PC-3 (cell line): ENCODE results near the gene SRCAP. TPM values are rescaled to one million over a fixed set of nuclear protein-coding genes. Genes with fewer than 3 reads are reported as not detected.

Source experiments
- ATAC-seq: fragments of 200-7000 bp; cut with Tn5 transposase; 2 replicates; pipeline ENCODE4 v1.9.1; 2020; ENCODE audit warnings: mild to moderate bottlenecking, moderate library complexity
- BruUV-seq: library from RNA; stranded (reverse); fragments of 400-500 nt; replicated peaks from 2 replicates; lab custom pipeline; 2021; lab: Mats Ljungman, UMichigan
- CTCF ChIA-PET: fragments of 300-600 bp; sonication (Branson Sonifier 250); formaldehyde crosslinking; loops from one replicate; lab custom pipeline; 2022; ENCODE audit warnings: antibody characterized with exemption; lab: Charles Lee
- POLR2A ChIA-PET: fragments of 300-600 bp; sonication (Branson Sonifier 250); formaldehyde crosslinking; loops from one replicate; lab custom pipeline; 2022; ENCODE audit warnings: antibody characterized with exemption; ENCODE audit not compliant: unreplicated experiment; lab: Charles Lee
- DNase-seq: peaks from one replicate; pipeline ENCODE4 v3.0.0-alpha.2; 2015
- H2AFZ ChIP-seq: fragments of 300-600 bp; sonication (generic); 2 replicates; pipeline ENCODE4 v1.6.0; 2016; ENCODE audit warnings: antibody characterized with exemption, low read length
- H3F3A ChIP-seq: fragments of 300-600 bp; sonication (generic); one replicate; pipeline ENCODE4 v1.6.0; 2017; ENCODE audit warnings: antibody characterized with exemption, low read length, control low read depth, mild to moderate bottlenecking; ENCODE audit not compliant: unreplicated experiment
- H3K27ac ChIP-seq: fragments of 300-600 bp; sonication (generic); 2 replicates; pipeline ENCODE4 v1.5.1; 2016; ENCODE audit warnings: mild to moderate bottlenecking, low read length
- H3K27me3 ChIP-seq: fragments of 300-600 bp; sonication (generic); 2 replicates; pipeline ENCODE4 v1.6.1; 2016; ENCODE audit warnings: low read length, mixed read lengths
- H3K36me3 ChIP-seq: fragments of 300-600 bp; sonication (generic); 2 replicates; pipeline ENCODE4 v1.6.1; 2016; ENCODE audit warnings: low read depth, mixed run types, low read length, mixed read lengths
- H3K4me1 ChIP-seq: fragments of 300-600 bp; sonication (generic); 2 replicates; pipeline ENCODE4 v1.5.1; 2016; ENCODE audit warnings: low read length; ENCODE audit not compliant: insufficient read depth
- H3K4me2 ChIP-seq: fragments of 300-600 bp; sonication (generic); 2 replicates; pipeline ENCODE4 v1.6.0; 2016; ENCODE audit warnings: low read length
- H3K4me3 ChIP-seq: fragments of 300-600 bp; sonication (generic); 2 replicates; pipeline ENCODE4 v1.5.1; 2016; ENCODE audit warnings: mild to moderate bottlenecking, low read length, mixed read lengths
- H3K79me2 ChIP-seq: fragments of 300-600 bp; sonication (generic); 2 replicates; pipeline ENCODE4 v1.6.1; 2017; ENCODE audit warnings: low read length, mixed read lengths
- H3K9ac ChIP-seq: fragments of 300-600 bp; sonication (generic); 2 replicates; pipeline ENCODE4 v1.6.0; 2016; ENCODE audit warnings: mild to moderate bottlenecking, low read length
- H3K9me2 ChIP-seq: fragments of 300-600 bp; sonication (generic); replicated peaks from 2 replicates; pipeline ENCODE4 v1.6.1; 2016; ENCODE audit warnings: mixed run types, low read length, mixed read lengths
- H3K9me3 ChIP-seq: fragments of 300-600 bp; sonication (generic); 2 replicates; pipeline ENCODE4 v1.6.1; 2016; ENCODE audit warnings: low read length, mixed read lengths
- H4K20me1 ChIP-seq: fragments of 300-600 bp; sonication (generic); 2 replicates; pipeline ENCODE4 v1.6.1; 2016; ENCODE audit warnings: low read length, mixed read lengths
- EZH2 ChIP-seq: fragments of 300-600 bp; sonication (generic); IDR thresholded peaks from one replicate; pipeline ENCODE4 v1.6.1; 2017; ENCODE audit warnings: antibody characterized with exemption, mild to moderate bottlenecking, low read length; ENCODE audit not compliant: unreplicated experiment
- EZH2phosphoT487 ChIP-seq: fragments of 300-600 bp; sonication (generic); IDR thresholded peaks from 2 replicates; pipeline ENCODE4 v1.6.1; 2018; ENCODE audit warnings: mild to moderate bottlenecking, antibody characterized with exemption, low read length, borderline replicate concordance
- intact Hi-C: fragments of 100-400 bp; cut with micrococcal nuclease; formaldehyde crosslinking; loops from 2 replicates; pipeline ENCODE4 v1.9.0; 2023
- total RNA-seq: library from RNA; depleted of rRNA; stranded (reverse); fragments of >200 nt; gene quantifications from 2 replicates; pipeline ENCODE4 v1.2.3, GENCODE V29; 2014
- TF ChIP-seq, protein P1 (sequence below): fragments of 300-600 bp; sonication (generic); conservative IDR thresholded peaks from 2 replicates; pipeline ENCODE4 v1.5.1; 2017; ENCODE audit warnings: antibody characterized with exemption, low read depth, mild to moderate bottlenecking, low read length

SRCAP gene
- total RNA-seq, 1 experiment from 2014 or later: 19.0 TPM

DNA sequence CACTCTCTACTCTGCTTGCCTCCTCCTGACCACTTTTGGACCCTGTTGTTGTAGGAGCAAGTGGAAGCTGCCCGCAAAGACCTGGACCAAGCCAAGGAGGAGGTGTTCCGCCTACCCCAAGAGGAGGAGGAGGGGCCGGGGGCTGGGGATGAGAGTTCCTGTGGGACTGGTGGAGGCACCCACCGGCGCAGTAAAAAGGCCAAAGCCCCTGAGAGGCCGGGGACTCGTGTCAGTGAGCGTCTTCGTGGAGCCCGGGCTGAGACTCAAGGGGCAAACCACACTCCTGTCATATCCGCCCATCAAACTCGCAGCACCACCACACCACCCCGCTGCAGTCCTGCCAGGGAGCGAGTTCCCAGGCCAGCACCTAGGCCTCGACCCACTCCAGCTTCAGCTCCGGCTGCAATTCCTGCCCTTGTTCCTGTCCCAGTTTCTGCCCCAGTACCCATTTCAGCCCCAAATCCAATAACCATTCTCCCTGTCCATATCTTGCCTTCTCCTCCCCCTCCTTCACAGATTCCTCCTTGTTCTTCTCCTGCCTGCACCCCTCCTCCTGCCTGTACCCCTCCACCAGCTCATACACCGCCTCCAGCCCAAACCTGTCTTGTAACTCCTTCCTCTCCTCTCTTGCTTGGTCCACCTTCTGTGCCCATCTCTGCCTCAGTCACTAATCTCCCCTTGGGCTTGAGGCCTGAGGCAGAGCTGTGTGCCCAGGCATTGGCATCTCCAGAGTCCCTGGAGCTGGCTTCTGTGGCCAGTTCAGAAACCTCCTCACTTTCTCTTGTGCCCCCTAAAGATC is 38.2 kb downstream of the SRCAP start:
- H3F3A ChIP-seq: peaks cover 7% of the 10 kb centered on the region
- no peak overlapping the region for H3K27ac ChIP-seq
- no peak overlapping the region for H3K9ac ChIP-seq
- no TSS peak for BruUV-seq
- ATAC-seq: no peak
- no peak overlapping the region for H3K4me3 ChIP-seq
- DNase-seq: no peak
- H3K4me2 ChIP-seq: no peak overlapping the region
- no peaks in the 10 kb centered on the region for H3K27me3 ChIP-seq
- H4K20me1 ChIP-seq: no peaks in the 10 kb centered on the region
- peaks cover 9% of the 10 kb centered on the region for H3K79me2 ChIP-seq
- H3K9me2 ChIP-seq: no peaks in the 10 kb centered on the region
- peaks cover 27% of the 10 kb centered on the region for H3K36me3 ChIP-seq
- no peaks in the 10 kb centered on the region for H3K9me3 ChIP-seq
- H2AFZ ChIP-seq: no peak overlapping the region
- ChIA-PET POLR2A (no interaction called here), CTCF (no interaction called here)
- TF ChIP-seq, protein P1, sequence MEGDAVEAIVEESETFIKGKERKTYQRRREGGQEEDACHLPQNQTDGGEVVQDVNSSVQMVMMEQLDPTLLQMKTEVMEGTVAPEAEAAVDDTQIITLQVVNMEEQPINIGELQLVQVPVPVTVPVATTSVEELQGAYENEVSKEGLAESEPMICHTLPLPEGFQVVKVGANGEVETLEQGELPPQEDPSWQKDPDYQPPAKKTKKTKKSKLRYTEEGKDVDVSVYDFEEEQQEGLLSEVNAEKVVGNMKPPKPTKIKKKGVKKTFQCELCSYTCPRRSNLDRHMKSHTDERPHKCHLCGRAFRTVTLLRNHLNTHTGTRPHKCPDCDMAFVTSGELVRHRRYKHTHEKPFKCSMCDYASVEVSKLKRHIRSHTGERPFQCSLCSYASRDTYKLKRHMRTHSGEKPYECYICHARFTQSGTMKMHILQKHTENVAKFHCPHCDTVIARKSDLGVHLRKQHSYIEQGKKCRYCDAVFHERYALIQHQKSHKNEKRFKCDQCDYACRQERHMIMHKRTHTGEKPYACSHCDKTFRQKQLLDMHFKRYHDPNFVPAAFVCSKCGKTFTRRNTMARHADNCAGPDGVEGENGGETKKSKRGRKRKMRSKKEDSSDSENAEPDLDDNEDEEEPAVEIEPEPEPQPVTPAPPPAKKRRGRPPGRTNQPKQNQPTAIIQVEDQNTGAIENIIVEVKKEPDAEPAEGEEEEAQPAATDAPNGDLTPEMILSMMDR: no peak
- no peak for TF ChIP-seq EZH2phosphoT487
- no peak for TF ChIP-seq EZH2
- peaks cover 33% of the 10 kb centered on the region for H3K4me1 ChIP-seq
- intact Hi-C loops: no loop called here

DNA sequence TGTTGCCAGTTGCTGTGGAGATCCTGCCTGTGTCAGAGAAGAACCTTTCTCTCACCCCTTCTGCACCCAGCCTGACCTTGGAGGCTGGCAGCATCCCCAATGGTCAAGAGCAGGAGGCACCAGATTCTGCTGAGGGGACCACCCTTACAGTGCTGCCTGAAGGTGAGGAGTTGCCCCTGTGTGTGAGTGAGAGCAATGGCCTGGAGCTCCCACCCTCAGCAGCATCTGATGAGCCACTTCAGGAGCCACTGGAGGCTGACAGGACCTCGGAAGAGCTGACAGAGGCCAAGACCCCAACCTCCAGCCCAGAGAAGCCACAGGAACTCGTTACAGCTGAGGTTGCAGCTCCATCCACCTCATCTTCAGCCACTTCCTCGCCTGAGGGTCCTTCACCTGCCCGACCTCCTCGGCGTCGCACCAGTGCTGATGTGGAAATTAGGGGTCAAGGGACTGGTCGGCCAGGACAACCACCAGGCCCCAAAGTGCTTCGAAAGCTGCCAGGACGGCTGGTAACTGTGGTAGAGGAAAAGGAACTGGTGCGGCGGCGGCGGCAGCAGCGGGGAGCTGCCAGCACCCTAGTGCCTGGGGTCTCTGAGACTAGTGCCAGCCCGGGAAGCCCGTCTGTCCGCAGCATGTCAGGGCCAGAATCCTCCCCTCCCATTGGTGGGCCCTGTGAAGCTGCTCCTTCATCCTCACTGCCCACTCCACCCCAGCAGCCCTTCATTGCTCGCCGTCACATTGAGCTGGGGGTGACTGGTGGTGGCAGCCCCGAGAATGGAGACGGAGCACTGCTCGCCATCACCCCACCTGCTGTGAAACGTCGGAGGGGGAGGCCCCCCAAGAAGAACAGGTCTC is 39.0 kb downstream of the SRCAP start:
- H3F3A ChIP-seq: peaks cover 7% of the 10 kb centered on the region
- no peak overlapping the region for H3K9ac ChIP-seq
- CTCF ChIA-PET: no interaction called here
- intact Hi-C loops: no loop called here
- H3K4me3 ChIP-seq: no peak overlapping the region
- no peaks in the 10 kb centered on the region for H3K9me3 ChIP-seq
- H3K4me2 ChIP-seq: no peak overlapping the region
- DNase-seq (no peak), ATAC-seq (no peak)
- peaks cover 36% of the 10 kb centered on the region for H3K4me1 ChIP-seq
- H3K27me3 ChIP-seq: no peaks in the 10 kb centered on the region
- POLR2A ChIA-PET: no interaction called here
- no peak overlapping the region for H2AFZ ChIP-seq
- no TSS peak for BruUV-seq
- peaks cover 27% of the 10 kb centered on the region for H3K36me3 ChIP-seq
- TF ChIP-seq, protein P1: no peak
- no peak for TF ChIP-seq EZH2phosphoT487
- TF ChIP-seq EZH2: no peak
- H3K79me2 ChIP-seq: peaks cover 17% of the 10 kb centered on the region
- no peak overlapping the region for H3K27ac ChIP-seq
- H3K9me2 ChIP-seq: no peaks in the 10 kb centered on the region
- no peaks in the 10 kb centered on the region for H4K20me1 ChIP-seq
